Stomach (tissue), 4 donors: ENCODE data around the gene SLC8A2.

ENCODE experiments used
- POLR2A ChIP-seq, 4 donors: fragments of 450-650 bp; IDR thresholded peaks; one replicate each; pipeline ENCODE4 v1.6.1; 2016; ENCODE audit warnings: antibody characterized with exemption in 4 of 4, control low read depth in 2 of 4, mild to moderate bottlenecking in 1 of 4, moderate library complexity in 1 of 4
- TF ChIP-seq, protein P1 (sequence below), 7 experiments: fragments of 450-650 bp in 4 of 7; fragments of 200-600 bp in 3 of 7; sonication (generic) in 3 of 7; IDR thresholded peaks; one replicate each; pipeline ENCODE4 v1.5.1; 2016 to 2019; ENCODE audit warnings: antibody characterized with exemption in 7 of 7, control low read depth in 2 of 7, mild to moderate bottlenecking in 1 of 7

DNA sequence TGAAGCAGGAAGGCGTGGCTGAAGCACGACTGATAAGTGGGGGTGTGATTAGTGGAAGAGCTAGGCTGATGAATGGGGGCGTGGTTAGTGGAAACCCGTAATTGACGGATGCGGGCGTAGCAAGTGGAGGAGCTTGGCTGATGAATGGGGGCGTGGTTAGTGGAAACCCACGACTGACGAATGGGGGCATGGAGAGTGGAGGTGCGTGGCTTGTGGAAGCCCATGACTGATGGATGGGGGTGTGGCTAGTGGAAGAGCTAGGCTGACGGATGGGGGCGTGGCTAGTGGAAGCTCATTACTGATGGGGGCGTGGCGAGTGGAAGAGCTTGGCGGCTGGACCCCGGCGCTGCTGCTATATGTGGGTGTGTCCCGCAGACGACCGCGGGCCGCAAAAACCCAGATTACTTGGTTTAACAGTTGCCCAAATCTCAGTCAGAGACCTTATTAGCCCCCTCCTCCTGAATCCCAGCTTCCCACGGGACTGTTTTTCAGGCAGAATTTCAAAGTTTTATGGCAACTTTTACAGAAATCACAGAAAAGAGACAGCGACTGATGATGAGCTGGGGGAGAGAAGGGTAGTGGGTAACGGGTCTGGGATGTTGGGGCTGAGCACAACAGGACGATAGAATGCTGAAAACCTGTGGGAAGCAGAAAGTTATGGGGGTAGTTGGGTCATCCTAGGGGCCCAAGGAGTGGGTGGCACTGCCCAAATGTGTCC lies 43.4 kb downstream of the SLC8A2 start:
- TF ChIP-seq, protein P1, sequence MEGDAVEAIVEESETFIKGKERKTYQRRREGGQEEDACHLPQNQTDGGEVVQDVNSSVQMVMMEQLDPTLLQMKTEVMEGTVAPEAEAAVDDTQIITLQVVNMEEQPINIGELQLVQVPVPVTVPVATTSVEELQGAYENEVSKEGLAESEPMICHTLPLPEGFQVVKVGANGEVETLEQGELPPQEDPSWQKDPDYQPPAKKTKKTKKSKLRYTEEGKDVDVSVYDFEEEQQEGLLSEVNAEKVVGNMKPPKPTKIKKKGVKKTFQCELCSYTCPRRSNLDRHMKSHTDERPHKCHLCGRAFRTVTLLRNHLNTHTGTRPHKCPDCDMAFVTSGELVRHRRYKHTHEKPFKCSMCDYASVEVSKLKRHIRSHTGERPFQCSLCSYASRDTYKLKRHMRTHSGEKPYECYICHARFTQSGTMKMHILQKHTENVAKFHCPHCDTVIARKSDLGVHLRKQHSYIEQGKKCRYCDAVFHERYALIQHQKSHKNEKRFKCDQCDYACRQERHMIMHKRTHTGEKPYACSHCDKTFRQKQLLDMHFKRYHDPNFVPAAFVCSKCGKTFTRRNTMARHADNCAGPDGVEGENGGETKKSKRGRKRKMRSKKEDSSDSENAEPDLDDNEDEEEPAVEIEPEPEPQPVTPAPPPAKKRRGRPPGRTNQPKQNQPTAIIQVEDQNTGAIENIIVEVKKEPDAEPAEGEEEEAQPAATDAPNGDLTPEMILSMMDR (IDR thresholded peaks at IDR 0.05): no peak
- TF ChIP-seq POLR2A (IDR thresholded peaks at IDR 0.05): no peak
